Limb (tissue), 2 donors: ENCODE measurements around the gene SNRPA.
"Not testable (repeated sequence)": the region's sequence is repeated elsewhere in the genome, so short reads cannot be mapped to it uniquely, and the experiment has no call there.

ENCODE experiments used
- DNase-seq, 2 donors: peaks; one replicate each; pipeline ENCODE4 v3.0.0-alpha.2; 2016; ENCODE audit errors: extremely low spot score in 2 of 2

The SNRPA gene

GRCh38 chr19:40744554-40745401, 6.2 kb upstream of the SNRPA start:
- DNase-seq: no peak

DNA sequence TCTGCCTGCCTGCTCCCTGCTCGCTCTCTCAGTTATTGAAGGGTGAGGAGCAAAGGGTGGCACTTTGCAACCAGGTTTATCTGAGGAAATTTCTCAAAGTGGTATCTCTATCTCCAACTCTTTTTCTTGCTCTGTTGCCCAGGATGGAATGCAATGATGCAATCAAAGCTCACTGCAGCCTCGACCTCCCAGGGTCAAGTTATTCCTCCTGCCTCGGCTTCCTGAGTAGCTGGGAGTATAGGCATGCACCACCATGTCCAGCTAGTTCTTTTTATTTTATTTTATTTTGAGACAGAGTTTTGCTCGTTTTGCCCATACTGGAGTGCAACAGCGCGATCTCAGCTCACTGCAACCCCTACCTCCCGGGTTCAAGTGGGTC, 5.6 kb upstream of the SNRPA start:
- DNase-seq: no peak

DNA sequence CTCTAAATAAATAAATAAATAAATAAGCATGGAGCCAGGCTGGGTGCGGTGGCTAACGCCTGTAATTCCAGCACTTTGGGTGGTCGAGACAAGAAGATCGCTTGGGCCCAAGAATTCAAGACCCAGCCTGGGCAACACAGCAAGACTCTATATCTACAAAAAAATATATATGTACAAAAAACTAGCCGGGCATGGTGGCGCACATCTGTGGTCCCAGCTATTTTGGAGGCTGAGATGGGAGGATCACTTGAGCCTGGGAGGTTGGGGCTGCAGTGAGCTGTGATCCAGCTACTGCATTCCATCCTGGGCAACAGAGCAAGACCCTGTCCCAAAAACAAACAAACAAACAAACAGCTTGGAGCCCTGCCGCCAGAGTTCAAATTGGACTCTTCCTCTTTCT, 3.5 kb upstream of the SNRPA start:
- DNase-seq: no peak

GRCh38 chr19:40750058-40750873, 737 bp upstream of the SNRPA start, which contains the start of gene ACTMAP:
ACTMAP (minus strand) TSS chr19:40750477; CDS start chr19:40749803, 674 bp downstream.
- peak; percentile 99 for DNase-seq

- DNase-seq: no peak
Measured at GRCh38 chr19:40752257-40752781, 1.3 kb downstream of the SNRPA start.

DNA sequence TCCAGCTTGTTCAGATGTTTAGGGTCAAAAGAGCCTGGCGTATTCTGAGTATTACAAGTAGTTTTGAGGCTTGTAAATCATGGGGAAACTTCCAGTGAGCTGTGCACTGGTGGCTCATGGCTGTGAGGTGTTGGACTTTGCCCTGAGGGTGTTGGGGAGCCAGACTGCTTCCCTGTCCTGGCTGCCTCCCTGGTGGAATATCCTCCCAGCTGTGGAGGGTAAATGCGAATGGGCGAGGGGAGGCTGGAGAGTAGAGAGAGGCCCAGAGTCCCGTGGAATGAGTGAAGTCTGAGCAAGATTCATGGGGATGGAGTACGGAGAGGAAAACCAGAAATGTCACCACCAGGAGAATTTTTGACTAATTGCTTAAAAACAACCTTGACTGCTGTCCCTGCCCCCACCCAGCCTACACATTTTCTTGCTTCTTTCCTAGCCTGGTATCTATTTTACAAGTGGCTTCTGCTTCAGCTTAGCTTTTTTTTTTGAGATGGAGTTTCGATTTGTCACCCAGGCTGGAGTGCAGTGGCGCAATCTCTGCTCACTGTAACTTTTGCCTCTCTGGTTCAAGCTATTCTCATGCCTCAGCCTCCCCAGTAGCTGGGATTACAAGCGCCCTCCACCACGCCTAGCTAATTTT, 3.7 kb downstream of the SNRPA start:
- no peak for DNase-seq

DNA sequence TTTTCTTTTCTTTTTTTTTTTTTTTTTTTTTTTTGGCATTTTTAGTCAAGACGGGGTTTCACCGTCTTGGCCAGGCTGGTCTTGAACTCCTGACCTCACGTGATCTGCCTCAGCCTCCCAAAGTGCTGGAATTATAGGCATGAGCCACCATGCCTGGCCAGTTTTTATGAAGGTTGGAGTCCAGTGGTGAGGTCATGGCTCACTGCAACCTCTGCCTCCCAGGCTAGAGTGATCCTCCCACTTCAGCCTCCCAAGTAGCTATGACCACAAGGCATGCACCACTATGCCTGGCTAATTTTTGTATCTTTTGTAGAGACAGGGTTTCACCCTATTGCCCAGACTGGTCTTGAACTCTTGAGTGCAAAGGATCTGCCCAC, 4.2 kb downstream of the SNRPA start:
- no peak for DNase-seq

GRCh38 chr19:40755791-40756190, 4.8 kb downstream of the SNRPA start:
- DNase-seq: no peak

DNA sequence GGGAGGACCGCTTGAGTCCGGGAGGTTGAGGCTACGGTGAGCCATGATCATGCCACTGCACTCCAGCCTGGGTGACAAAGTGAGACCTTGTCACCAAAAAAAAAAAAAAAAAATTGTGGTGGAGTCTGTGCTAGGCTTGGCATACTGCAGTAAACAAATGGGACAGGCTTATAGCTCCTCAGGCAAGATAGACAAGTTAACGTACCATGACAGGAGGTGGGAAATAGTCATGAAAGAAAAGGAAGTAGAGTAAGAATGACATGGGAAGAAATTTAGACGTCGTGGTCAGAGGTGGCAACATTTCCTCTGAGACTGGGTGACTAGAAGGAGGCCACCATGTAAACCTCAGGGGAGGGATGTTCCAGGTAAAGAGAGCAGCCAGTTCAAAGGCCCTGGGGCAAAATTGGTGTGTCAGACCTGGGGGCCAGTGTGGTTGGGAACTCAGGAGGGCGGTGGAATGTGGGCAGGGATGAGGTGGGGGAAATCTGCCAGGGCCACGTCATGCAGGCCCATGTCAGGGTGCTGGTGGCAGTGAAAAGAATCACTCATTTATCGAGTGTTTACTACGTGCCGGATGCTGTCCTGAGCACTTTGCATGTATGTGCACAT, 5.6 kb downstream of the SNRPA start:
- no peak for DNase-seq

DNA sequence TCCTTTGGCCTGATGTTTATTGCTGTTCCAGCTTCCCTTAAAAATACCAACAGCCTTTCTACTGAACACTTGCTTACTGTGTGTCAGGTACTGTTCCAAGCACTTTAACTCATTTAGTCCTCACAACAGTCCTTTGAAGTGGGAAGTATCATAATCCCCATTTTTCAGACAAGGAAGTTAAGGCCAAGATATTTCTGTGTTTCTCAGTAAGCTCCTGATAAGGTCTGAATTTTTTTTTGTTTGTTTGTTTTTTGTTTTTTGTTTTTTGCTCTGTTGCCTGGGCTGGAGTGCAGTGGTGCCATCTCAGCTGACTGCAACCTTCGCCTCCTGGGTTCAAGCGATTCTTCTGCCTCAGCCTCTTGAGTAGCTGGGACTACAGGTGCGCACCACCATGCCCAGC, 7.5 kb downstream of the SNRPA start:
- no peak for DNase-seq

DNA sequence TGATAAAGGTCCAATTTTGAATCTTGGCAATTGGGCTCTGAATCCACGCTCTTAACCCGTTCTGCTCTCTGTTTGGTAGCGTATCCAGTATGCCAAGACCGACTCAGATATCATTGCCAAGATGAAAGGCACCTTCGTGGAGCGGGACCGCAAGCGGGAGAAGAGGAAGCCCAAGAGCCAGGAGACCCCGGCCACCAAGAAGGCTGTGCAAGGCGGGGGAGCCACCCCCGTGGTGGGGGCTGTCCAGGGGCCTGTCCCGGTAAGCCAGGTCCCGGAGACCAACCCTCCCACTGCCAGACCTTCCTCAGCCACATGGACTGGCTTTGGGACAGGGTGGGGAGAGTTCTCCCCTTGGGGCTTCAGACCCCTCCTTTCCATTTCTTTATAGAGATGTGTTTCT, 8.3 kb downstream of the SNRPA start:
- no peak for DNase-seq

DNA sequence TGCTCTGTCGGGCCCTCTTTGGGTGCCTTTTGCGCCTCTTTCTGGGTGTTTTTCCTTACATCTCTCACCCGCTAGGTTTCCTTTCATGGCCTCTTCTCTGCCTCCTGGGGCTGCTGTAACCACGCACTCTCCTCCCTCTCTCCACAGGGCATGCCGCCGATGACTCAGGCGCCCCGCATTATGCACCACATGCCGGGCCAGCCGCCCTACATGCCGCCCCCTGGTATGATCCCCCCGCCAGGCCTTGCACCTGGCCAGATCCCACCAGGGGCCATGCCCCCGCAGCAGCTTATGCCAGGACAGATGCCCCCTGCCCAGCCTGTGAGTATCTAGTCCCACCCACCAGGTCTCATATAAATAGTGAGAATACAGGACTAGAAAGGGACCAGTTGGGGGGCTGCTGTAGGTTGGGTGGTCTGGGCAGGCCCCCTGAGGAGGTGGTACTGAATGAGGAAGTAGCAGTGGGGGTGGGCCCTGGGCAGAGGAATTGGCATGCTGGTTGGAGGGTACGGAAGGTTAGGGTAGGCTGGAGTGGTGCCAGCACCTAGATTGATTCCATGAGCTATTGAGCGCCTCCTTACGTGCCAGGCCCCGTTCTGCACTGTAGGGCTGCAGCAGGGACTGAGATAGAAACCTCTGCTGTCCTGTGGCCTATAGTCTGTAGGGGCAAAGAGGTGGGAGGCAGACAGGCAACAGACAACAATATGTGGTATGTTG, 11.9 kb downstream of the SNRPA start:
- DNase-seq: no peak

- DNase-seq: no peak
Measured at GRCh38 chr19:40763526-40763925, 12.5 kb downstream of the SNRPA start.

DNA sequence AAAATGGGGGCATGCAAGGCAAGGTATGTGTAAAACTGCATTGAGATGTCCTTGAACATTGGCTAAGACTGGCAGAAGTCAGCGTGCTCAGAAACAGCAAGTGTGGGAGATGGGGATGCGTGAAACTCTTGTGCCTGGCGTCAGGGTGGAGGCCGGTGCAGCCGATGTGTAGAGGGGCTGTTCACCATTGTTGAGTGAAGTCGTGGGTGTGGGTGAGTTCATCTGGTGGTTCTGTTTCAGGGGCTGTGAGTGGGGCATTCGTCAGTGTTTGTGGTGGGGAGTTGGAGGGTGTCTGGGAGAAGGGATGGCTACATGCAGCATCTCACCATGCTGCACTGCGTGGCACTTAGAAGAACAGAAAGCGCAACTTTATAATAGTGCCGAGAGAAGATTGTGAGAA, 13.0 kb downstream of the SNRPA start:
- no peak for DNase-seq

DNA sequence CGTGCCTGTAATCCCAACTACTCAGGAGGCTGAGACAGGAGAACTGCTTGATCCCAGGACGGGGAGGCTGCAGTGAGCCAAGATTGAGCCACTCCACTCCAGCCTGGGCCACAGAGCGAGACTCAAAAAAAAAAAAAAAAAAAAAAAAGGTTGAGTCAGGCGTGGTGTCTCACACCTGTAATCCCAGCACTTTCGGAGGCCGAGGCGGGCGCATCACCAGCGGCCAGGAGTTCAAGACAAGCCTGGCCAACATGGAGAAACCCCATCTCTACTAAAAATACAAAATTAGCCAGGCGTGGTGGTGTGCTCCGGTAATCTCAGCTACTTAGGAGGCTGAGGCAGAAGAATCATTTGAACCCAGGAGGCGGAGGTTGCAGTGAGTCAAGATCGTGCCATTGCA, 15.4 kb downstream of the SNRPA start:
- DNase-seq: not testable (repeated sequence)

- no peak for DNase-seq
Measured at GRCh38 chr19:40768869-40769268, 17.9 kb downstream of the SNRPA start.

DNA sequence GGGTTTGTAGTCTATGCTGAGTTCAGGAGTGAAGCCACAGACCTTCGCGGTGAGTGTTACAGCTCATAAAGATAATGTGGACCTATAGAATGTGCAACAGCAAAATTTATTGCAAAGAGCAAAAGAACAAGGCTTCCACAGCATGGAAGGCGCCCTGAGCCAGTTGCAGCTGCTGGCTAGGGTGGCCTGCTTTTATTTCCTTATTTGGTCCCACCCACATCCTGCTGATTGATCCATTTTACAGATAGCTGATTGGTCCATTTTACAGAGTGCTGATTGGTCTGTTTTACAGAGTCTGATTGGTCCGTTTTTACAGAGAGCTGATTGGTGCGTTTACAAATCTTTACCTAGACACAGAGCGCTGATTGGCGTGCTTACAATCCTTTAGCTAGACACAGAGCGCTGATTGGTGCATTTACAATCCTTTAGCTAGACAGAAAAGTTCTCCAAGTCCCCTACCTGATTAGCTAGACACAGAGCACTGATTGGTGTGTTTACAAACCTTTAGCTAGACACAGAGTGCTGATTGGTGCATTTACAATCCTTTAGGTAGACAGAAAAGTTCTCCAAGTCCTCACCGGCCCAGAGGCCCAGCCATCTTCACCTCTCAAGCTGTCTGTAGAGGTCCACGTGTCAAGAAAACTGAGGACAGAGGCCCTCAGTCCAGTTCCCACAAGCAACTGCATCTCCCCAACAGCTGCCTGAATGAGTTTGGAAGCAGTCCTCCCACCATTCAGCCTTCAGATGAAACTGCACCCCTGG, 20.3 kb downstream of the SNRPA start:
- not testable (repeated sequence) for DNase-seq

GRCh38 chr19:40774916-40775631, 24.1 kb downstream of the SNRPA start, which contains the start of gene MIA:
MIA (plus strand) TSS chr19:40775521; CDS start chr19:40775543, 22 bp downstream.
- peak; percentile 13 to 42 for DNase-seq

- no peak for DNase-seq
Measured at GRCh38 chr19:40775632-40776022, 24.6 kb downstream of the SNRPA start.
